Measurements from ENCODE around the gene FNDC5.

FNDC5 gene

GRCh38 chr1:32886004-32886827 is 15.5 kb upstream of the FNDC5 start, which contains the start of gene HPCA:
Gene HPCA (plus strand): TSS chr1:32886491. CDS start chr1:32888899, 2,408 bp downstream.
- in situ Hi-C loops (cut with HindIII; ENCODE audit: low pct_unique_long_range_greater_than_20kb, low sequenced_read_pairs) = no loop called here
- TF ChIP-seq JUND (IDR thresholded peaks at IDR 0.05; ENCODE audit: low read depth) = no peak
- DNase-seq (ENCODE audit: low read depth in 1 of 2, low spot score in 1 of 2) = peak in 1 of 2 experiments; percentile 74

- in situ Hi-C loops (cut with HindIII; ENCODE audit: low pct_unique_long_range_greater_than_20kb, low sequenced_read_pairs) = no loop called here
- no peak for TF ChIP-seq JUND (IDR thresholded peaks at IDR 0.05; ENCODE audit: low read depth)
These were observed 14.9 kb upstream of the FNDC5 start for GRCh38 chr1:32885676-32886003.

GRCh38 chr1:32884726-32885125 is 14.0 kb upstream of the FNDC5 start:
- DNase-seq (ENCODE audit: low read depth in 1 of 2, low spot score in 1 of 2) = no peak
- TF ChIP-seq JUND (IDR thresholded peaks at IDR 0.05; ENCODE audit: low read depth) = no peak
- in situ Hi-C loops (cut with HindIII; ENCODE audit: low pct_unique_long_range_greater_than_20kb, low sequenced_read_pairs) = no loop called here

More at GRCh38 chr1:32885676-32886003, 14.9 kb upstream of the FNDC5 start:
- no peak for DNase-seq (ENCODE audit: low read depth in 1 of 2, low spot score in 1 of 2)

GRCh38 chr1:32884032-32884372 is 13.3 kb upstream of the FNDC5 start:
- in situ Hi-C loops (cut with HindIII; ENCODE audit: low pct_unique_long_range_greater_than_20kb, low sequenced_read_pairs) = no loop called here
- DNase-seq (ENCODE audit: low read depth in 1 of 2, low spot score in 1 of 2) = no peak
- no peak for TF ChIP-seq JUND (IDR thresholded peaks at IDR 0.05; ENCODE audit: low read depth)

GRCh38 chr1:32883338-32884031 is 12.8 kb upstream of the FNDC5 start:
- no peak for TF ChIP-seq JUND (IDR thresholded peaks at IDR 0.05; ENCODE audit: low read depth)
- in situ Hi-C loops (cut with HindIII; ENCODE audit: low pct_unique_long_range_greater_than_20kb, low sequenced_read_pairs) = no loop called here

GRCh38 chr1:32881871-32882850 is 11.4 kb upstream of the FNDC5 start:
- no peak for TF ChIP-seq JUND (IDR thresholded peaks at IDR 0.05; ENCODE audit: low read depth)
- no peak for DNase-seq (ENCODE audit: low read depth in 1 of 2, low spot score in 1 of 2)
- in situ Hi-C loops (cut with HindIII; ENCODE audit: low pct_unique_long_range_greater_than_20kb, low sequenced_read_pairs) = no loop called here

More at GRCh38 chr1:32883338-32884031, 12.8 kb upstream of the FNDC5 start:
- no peak for DNase-seq (ENCODE audit: low read depth in 1 of 2, low spot score in 1 of 2)

GRCh38 chr1:32881291-32881690 is 10.6 kb upstream of the FNDC5 start:
- TF ChIP-seq JUND (IDR thresholded peaks at IDR 0.05; ENCODE audit: low read depth) = no peak
- in situ Hi-C loops (cut with HindIII; ENCODE audit: low pct_unique_long_range_greater_than_20kb, low sequenced_read_pairs) = no loop called here
- no peak for DNase-seq (ENCODE audit: low read depth in 1 of 2, low spot score in 1 of 2)

GRCh38 chr1:32878637-32879041 is 7.9 kb upstream of the FNDC5 start:
- TF ChIP-seq JUND (IDR thresholded peaks at IDR 0.05; ENCODE audit: low read depth) = no peak
- DNase-seq (ENCODE audit: low read depth in 1 of 2, low spot score in 1 of 2) = no peak
- in situ Hi-C loops (cut with HindIII; ENCODE audit: low pct_unique_long_range_greater_than_20kb, low sequenced_read_pairs) = no loop called here

- TF ChIP-seq JUND (IDR thresholded peaks at IDR 0.05; ENCODE audit: low read depth) = no peak
- DNase-seq (ENCODE audit: low read depth in 1 of 2, low spot score in 1 of 2) = peak; percentile 24 to 65
- in situ Hi-C loops (cut with HindIII; ENCODE audit: low pct_unique_long_range_greater_than_20kb, low sequenced_read_pairs) = no loop called here
These were observed 7.5 kb upstream of the FNDC5 start for GRCh38 chr1:32878183-32878582.

- no peak for TF ChIP-seq JUND (IDR thresholded peaks at IDR 0.05; ENCODE audit: low read depth)
- in situ Hi-C loops (cut with HindIII; ENCODE audit: low pct_unique_long_range_greater_than_20kb, low sequenced_read_pairs) = no loop called here
- DNase-seq (ENCODE audit: low read depth in 1 of 2, low spot score in 1 of 2) = no peak
These were observed 6.7 kb upstream of the FNDC5 start for GRCh38 chr1:32877211-32878110.

- in situ Hi-C loops (cut with HindIII; ENCODE audit: low pct_unique_long_range_greater_than_20kb, low sequenced_read_pairs) = no loop called here
- TF ChIP-seq JUND (IDR thresholded peaks at IDR 0.05; ENCODE audit: low read depth) = no peak
These were observed 5.9 kb upstream of the FNDC5 start for GRCh38 chr1:32876341-32877210.

More at GRCh38 chr1:32876341-32877210, 5.9 kb upstream of the FNDC5 start:
- DNase-seq (ENCODE audit: low read depth in 1 of 2, low spot score in 1 of 2) = peak; percentile 55 to 65

Data from T47D (cell line).